Hematopoietic multipotent progenitor cell treated with erythropoietin and hydrocortisone succinate and interleukin-3 and kit ligand, for 17 days (in vitro differentiated cells): ENCODE measurements around the gene PRKCD.

ENCODE experiments used
- DNase-seq: peaks from one replicate; pipeline ENCODE4 v3.0.0-alpha.2; 2015; ENCODE audit warnings: low spot score

PRKCD gene

GRCh38 chr3:53217175-53217574 is 56.2 kb downstream of the PRKCD start:
- DNase-seq = no peak

DNA sequence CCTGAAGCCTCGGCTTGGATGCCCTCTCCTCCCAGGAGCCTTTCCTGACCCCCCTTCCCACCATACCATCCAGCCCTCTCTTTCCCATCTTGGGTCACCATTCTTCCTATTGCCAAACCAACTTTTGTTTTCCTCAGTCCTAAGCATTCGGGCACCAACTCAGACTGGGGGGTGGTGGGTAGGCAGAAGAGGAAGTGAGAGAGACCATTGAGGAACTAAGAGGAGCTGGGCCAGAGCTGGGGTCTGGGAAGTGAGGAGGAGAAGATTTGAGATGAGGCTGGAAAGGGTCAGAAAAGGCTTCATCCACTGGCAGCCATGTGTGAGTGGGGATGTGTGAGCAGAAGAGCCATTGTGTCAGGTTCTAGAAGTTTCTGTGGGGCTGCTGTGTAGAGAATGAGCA is 57.1 kb downstream of the PRKCD start:
- DNase-seq = no peak

DNA sequence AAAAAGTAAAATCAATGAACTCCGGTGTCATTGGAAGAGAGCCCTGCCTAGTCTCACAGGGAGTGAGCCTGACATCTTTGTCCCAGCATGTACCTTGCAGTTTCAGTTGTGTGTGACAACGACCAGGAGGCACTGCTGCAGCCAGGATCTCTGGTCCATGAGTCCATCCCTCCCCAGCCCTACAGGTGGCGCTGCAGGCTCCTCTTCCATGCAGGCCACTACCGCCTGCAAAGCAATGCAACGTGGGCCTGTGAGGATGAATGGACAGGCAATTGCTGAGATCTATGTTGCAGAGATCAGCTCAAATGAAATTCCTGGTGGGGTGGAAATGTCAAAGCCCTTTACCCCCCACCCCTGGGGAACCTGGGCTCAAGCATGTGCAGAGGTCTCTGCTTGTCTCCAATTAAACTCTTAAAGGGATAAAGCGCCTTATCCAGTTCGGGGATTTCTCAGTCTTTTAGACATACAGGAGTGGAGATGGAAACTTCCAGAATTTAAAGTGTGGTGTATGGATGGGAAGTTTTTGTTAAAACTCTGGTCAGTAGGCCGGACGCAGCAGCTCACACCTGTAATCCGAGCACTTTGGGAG is 59.0 kb downstream of the PRKCD start:
- DNase-seq = peak; percentile 88

DNA sequence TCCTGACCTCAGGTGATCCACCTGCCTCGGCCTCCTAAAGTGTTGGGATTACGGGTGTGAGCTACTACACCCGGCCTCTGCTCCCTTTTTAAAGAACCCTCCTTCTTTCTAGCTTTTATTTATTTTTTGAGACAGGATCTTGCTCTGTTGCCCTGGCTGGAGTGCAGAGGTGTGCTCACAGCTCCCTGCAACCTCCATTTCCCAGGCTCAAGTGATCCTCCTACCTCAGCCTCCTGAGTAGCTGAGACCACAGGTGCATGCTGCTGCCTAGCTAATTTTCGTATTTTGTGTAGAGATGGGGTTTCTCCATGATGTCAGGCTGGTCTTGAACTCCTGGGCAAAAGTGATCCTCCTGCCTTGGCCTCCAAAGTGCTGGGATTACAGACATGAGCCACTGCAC is 60.3 kb downstream of the PRKCD start:
- no peak for DNase-seq

- no peak for DNase-seq
These were observed 60.8 kb downstream of the PRKCD start for GRCh38 chr3:53221827-53222182.

- DNase-seq = no peak
These were observed 61.3 kb downstream of the PRKCD start for GRCh38 chr3:53222183-53222901.

GRCh38 chr3:53223025-53223424 is 62.0 kb downstream of the PRKCD start:
- no peak for DNase-seq

DNA sequence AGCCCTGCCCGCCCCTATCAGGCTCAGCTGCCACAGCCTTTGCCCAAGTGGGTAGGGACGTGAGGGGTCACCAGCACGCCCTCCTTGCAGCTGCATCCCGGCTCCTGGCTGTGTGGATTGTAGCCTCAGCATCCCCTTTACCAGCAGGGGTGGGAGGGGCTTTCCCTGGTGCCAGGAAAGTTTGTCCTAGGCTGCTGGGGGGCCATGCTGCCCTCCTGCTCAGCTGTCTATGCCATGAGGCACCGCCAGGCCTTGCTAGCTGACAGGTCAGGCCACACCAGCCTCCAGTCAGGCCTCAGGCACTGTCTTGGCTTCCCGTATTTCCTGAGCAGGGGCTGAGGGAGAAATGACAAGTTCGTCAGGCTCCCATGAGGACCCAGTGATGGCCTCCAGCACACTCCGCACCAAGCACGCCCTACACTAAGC is 62.5 kb downstream of the PRKCD start:
- no peak for DNase-seq

DNA sequence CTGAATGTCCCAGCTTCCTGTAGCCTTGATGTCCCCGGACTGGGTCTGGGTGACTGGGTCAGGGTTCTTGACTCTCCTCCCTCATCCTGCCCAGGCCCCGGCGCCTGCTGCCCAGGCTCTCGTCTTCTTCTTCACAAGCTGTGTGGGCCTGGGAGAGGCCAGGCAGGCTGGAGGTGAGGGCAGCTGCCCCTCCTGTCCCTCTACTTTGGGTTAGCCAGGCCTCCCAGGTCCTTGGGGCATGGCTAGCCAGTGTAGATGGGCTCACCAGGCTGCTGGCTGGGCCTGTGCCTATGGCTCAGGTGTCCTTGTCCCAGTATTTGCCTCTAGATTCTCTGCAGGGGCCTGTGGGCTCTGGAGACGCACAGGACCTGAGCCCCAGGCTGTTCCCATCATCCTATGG is 63.0 kb downstream of the PRKCD start:
- no peak for DNase-seq

DNA sequence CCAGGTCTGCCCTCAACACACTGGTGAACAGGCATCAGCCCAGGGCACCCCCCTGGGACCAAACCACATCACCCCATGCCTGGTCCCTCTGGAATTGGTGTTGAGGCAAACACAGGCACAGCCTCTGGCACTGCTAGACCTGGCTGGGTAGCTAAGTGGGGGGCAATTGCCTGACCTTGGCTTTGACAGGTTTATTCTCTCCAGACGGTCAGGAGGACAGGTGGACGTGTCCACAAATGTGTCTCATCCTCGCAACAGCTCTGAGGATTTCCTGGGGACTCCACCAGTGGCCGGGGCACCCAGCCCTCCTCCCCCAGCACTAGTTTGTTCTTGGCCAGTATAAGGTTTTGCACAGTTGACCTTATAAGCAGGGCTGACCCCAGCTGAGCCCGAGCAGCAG is 63.5 kb downstream of the PRKCD start:
- no peak for DNase-seq

DNA sequence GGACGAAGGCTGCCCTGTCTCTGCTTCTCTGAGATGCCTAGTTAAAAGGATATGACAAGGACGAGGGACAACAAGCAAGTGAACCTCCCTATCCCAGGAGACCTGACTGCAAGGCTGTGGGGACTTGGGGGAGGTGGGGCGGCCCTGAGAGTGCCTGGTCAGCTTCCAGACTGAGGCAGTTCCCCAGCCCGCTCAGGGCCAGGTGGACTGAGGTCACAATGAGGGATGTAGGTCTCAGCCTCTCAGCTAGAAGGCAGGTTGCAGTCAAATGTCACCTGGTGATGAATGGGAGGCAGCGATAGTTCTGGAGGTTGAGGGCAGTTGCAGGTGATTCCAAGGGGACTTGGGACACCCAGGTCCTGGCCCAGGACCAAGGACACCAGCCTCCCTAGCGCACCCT is 64.2 kb downstream of the PRKCD start:
- DNase-seq = no peak

GRCh38 chr3:53225651-53226050 is 64.6 kb downstream of the PRKCD start:
- no peak for DNase-seq

- no peak for DNase-seq
These were observed 65.3 kb downstream of the PRKCD start for GRCh38 chr3:53226142-53226840.

GRCh38 chr3:53226841-53227407 is 65.9 kb downstream of the PRKCD start:
- no peak for DNase-seq

DNA sequence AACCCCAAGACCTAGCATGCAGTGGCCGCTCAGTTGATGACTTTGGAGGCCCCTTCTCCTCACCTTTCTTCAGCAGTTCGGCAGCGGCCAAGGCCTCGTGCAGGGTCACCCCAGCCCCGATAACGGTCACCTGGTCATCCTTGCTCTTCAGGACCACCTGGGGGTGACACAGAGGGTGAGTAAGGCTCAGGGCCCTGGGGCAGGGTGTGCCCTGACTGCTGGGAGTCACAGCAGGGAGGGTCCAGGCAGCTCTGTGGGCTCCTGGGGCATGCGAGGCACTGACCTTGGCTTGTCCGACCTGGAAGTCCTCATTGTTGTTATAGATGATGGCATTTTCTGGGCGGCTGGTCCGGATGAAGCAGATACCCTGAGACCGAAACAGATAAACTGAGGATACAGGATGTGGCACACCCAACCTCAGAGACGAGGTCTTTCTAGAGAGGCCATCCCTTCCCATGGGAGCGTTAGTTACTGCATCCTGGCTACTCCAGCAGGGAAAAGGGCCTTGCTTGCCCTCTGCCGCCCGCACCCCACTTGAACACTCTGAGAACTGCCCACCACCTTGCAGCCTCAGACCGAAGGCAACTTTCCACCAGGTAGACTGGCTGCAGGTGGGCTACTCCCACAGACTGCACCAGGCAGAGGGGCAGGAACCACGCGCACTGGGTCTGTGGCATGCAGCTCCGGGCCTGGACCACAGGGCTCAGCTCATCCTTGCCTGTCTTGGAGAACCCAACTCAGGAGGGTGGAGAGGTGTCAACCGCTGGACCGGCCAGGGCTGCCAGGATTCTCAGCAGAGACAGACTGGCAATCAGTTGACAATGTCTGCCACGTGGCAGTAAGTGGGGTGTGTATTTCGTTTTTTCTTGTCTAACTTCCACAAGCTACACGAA is 67.2 kb downstream of the PRKCD start:
- no peak for DNase-seq

GRCh38 chr3:53229171-53229570 is 68.2 kb downstream of the PRKCD start:
- no peak for DNase-seq

GRCh38 chr3:53229606-53230005 is 68.6 kb downstream of the PRKCD start:
- DNase-seq = no peak

GRCh38 chr3:53230041-53230621 is 69.1 kb downstream of the PRKCD start:
- DNase-seq = no peak

- no peak for DNase-seq
These were observed 69.8 kb downstream of the PRKCD start for GRCh38 chr3:53230789-53231188.

- no peak for DNase-seq
These were observed 70.8 kb downstream of the PRKCD start for GRCh38 chr3:53231532-53232511.
